IMR-90 (cell line): ENCODE results near the gene DCDC2. TPM values are rescaled to one million over a fixed set of nuclear protein-coding genes. Genes with fewer than 3 reads are reported as not detected.

Experiments used
- ATAC-seq: fragments of 200-7000 bp; cut with Tn5 transposase; 2 replicates; pipeline ENCODE4 v1.9.1; 2020; ENCODE audit warnings: low read depth, mild to moderate bottlenecking, moderate library complexity
- BruUV-seq: library from RNA; stranded (reverse); fragments of 400-500 nt; replicated peaks from 2 replicates; lab custom pipeline; 2021; lab: Mats Ljungman, UMichigan
- CTCF ChIA-PET: fragments of 300-600 bp; formaldehyde crosslinking; extraction: SDS; loops from one replicate; lab custom pipeline; 2021; ENCODE audit warnings: antibody characterized with exemption; lab: Yijun Ruan, JAX
- POLR2A ChIA-PET: fragments of 300-600 bp; sonication (Branson Sonifier 250); formaldehyde crosslinking; loops from one replicate; lab custom pipeline; 2022; ENCODE audit warnings: antibody characterized with exemption; ENCODE audit not compliant: unreplicated experiment; lab: Charles Lee
- DNase-seq: peaks from one replicate; pipeline ENCODE4 v3.0.0; 2013
- H2AFZ ChIP-seq: replicated peaks from 2 replicates; pipeline ENCODE3; 2013; ENCODE audit warnings: low read length, mild to moderate bottlenecking; ENCODE audit not compliant: poor library complexity
- H2AK5ac ChIP-seq: 2 replicates; pipeline ENCODE4 v1.6.1; 2013; ENCODE audit warnings: low read depth, low read length, inconsistent platforms
- H2AK9ac ChIP-seq: replicated peaks from 2 replicates; pipeline ENCODE3; 2013; ENCODE audit warnings: mild to moderate bottlenecking, low read depth, low read length, moderate library complexity; ENCODE audit not compliant: poor library complexity
- H2BK120ac ChIP-seq: 2 replicates; pipeline ENCODE4 v1.6.1; 2013; ENCODE audit warnings: low read depth, low read length, inconsistent platforms
- H2BK15ac ChIP-seq: 3 replicates; pipeline ENCODE4 v1.6.1; 2013; ENCODE audit warnings: low read depth, low read length, inconsistent platforms
- H2BK20ac ChIP-seq: 2 replicates; pipeline ENCODE4 v1.6.1; 2013; ENCODE audit warnings: low read depth, mild to moderate bottlenecking, inconsistent platforms, low read length, moderate library complexity
- H2BK5ac ChIP-seq: 2 replicates; pipeline ENCODE4 v1.6.1; 2013; ENCODE audit warnings: mild to moderate bottlenecking, low read depth, low read length, inconsistent platforms; ENCODE audit not compliant: poor library complexity, severe bottlenecking
- H3K14ac ChIP-seq: replicated peaks from 2 replicates; pipeline ENCODE4 v1.6.1; 2013; ENCODE audit warnings: low read depth, low read length, inconsistent platforms
- H3K18ac ChIP-seq: 2 replicates; pipeline ENCODE4 v1.6.1; 2013; ENCODE audit warnings: low read depth, low read length, control low read depth
- H3K23ac ChIP-seq: 2 replicates; pipeline ENCODE4 v1.6.1; 2013; ENCODE audit warnings: low read depth, low read length, inconsistent platforms
- H3K27ac ChIP-seq: 2 replicates; pipeline ENCODE4 v1.5.1; 2013; ENCODE audit warnings: mild to moderate bottlenecking, control low read depth, low read length; ENCODE audit not compliant: insufficient read depth
- H3K27me3 ChIP-seq: 2 replicates; pipeline ENCODE4 v1.6.1; 2013; ENCODE audit warnings: low read length; ENCODE audit not compliant: control insufficient read depth, insufficient read depth
- H3K36me3 ChIP-seq: 2 replicates; pipeline ENCODE4 v1.6.1; 2013; ENCODE audit warnings: low read length, mixed read lengths; ENCODE audit not compliant: control insufficient read depth, insufficient read depth
- H3K4ac ChIP-seq: 2 replicates; pipeline ENCODE4 v1.6.1; 2013; ENCODE audit warnings: low read depth, low read length, inconsistent platforms
- H3K4me1 ChIP-seq: 2 replicates; pipeline ENCODE4 v1.6.1; 2013; ENCODE audit warnings: low read length, mixed read lengths; ENCODE audit not compliant: control insufficient read depth, insufficient read depth
- H3K4me2 ChIP-seq: 2 replicates; pipeline ENCODE4 v1.6.1; 2013; ENCODE audit warnings: low read depth, mild to moderate bottlenecking, control low read depth, low read length, moderate library complexity
- H3K4me3 ChIP-seq: 2 replicates; pipeline ENCODE4 v1.5.1; 2013; ENCODE audit warnings: low read depth, mild to moderate bottlenecking, control low read depth, low read length, moderate library complexity; ENCODE audit not compliant: insufficient read depth
- H3K56ac ChIP-seq: 2 replicates; pipeline ENCODE4 v1.6.1; 2013; ENCODE audit warnings: low read length, inconsistent platforms; ENCODE audit not compliant: insufficient read depth; ENCODE audit errors: extremely low read depth
- H3K79me1 ChIP-seq, 2 experiments: 2 replicates each; pipeline ENCODE4 v1.6.1; 2013; ENCODE audit warnings: low read length in 2 of 2, inconsistent platforms in 1 of 2, low read depth in 1 of 2
- H3K9ac ChIP-seq: 2 replicates; pipeline ENCODE4 v1.6.1; 2013; ENCODE audit warnings: low read depth, low read length, control low read depth
- H3K9me1 ChIP-seq: 2 replicates; pipeline ENCODE4 v1.6.1; 2013; ENCODE audit warnings: low read length, inconsistent platforms; ENCODE audit not compliant: insufficient read depth
- H3K9me3 ChIP-seq: 2 replicates; pipeline ENCODE4 v1.6.1; 2013; ENCODE audit warnings: low read length; ENCODE audit not compliant: control insufficient read depth, insufficient read depth
- H4K20me1 ChIP-seq: 2 replicates; pipeline ENCODE4 v1.6.1; 2013; ENCODE audit warnings: low read length, inconsistent platforms; ENCODE audit not compliant: insufficient read depth
- H4K5ac ChIP-seq: 2 replicates; pipeline ENCODE4 v1.6.1; 2013; ENCODE audit warnings: mild to moderate bottlenecking, low read depth, low read length, control low read depth
- H4K8ac ChIP-seq, 2 experiments: 2 replicates each; pipeline ENCODE4 v1.6.1; 2013; ENCODE audit warnings: low read depth in 2 of 2, low read length in 2 of 2, control low read depth in 1 of 2, inconsistent platforms in 1 of 2
- H4K91ac ChIP-seq: 2 replicates; pipeline ENCODE4 v1.6.1; 2013; ENCODE audit warnings: low read depth, low read length, inconsistent platforms; ENCODE audit not compliant: insufficient read depth
- BHLHE40 ChIP-seq: fragments of 150-350 bp; IDR thresholded peaks from 2 replicates; pipeline ENCODE4 v1.6.1; 2016; ENCODE audit warnings: mild to moderate bottlenecking, low read depth, low read length
- CHD1 ChIP-seq: IDR thresholded peaks from 2 replicates; pipeline ENCODE4 v1.6.1; 2012; ENCODE audit warnings: low read depth, low read length, improper control_type of control experiment
- CTCF ChIP-seq: conservative IDR thresholded peaks from 2 replicates; pipeline ENCODE4 v1.5.1; 2012; ENCODE audit warnings: mild to moderate bottlenecking, low read depth, low read length, improper control_type of control experiment
- ELK1 ChIP-seq: fragments of 150-350 bp; IDR thresholded peaks from 2 replicates; pipeline ENCODE4 v1.6.1; 2016; ENCODE audit warnings: low read depth, mild to moderate bottlenecking, low read length, moderate library complexity, borderline replicate concordance
- MAFK ChIP-seq: IDR thresholded peaks from 2 replicates; pipeline ENCODE4 v1.6.1; 2012; ENCODE audit warnings: low read depth, low read length, improper control_type of control experiment
- MXI1 ChIP-seq: IDR thresholded peaks from 2 replicates; pipeline ENCODE4 v1.6.1; 2012; ENCODE audit warnings: low read depth, mild to moderate bottlenecking, low read length, moderate library complexity, borderline replicate concordance
- NFE2L2 ChIP-seq: fragments of 150-350 bp; IDR thresholded peaks from 2 replicates; pipeline ENCODE4 v1.6.1; 2016; ENCODE audit warnings: low read depth, mild to moderate bottlenecking, low read length
- POLR2A ChIP-seq: IDR thresholded peaks from 2 replicates; pipeline ENCODE4 v1.6.1; 2012; ENCODE audit warnings: mild to moderate bottlenecking, low read depth, low read length
- RAD21 ChIP-seq: IDR thresholded peaks from 2 replicates; pipeline ENCODE4 v1.6.1; 2012; ENCODE audit warnings: low read length, improper control_type of control experiment
- RCOR1 ChIP-seq: IDR thresholded peaks from 2 replicates; pipeline ENCODE4 v1.6.1; 2012; ENCODE audit warnings: mild to moderate bottlenecking, low read length, improper control_type of control experiment; ENCODE audit not compliant: insufficient replicate concordance
- RFX5 ChIP-seq: IDR thresholded peaks from 2 replicates; pipeline ENCODE4 v1.8.0; 2012; ENCODE audit warnings: low read depth, mild to moderate bottlenecking, low read length, moderate library complexity
- SMC3 ChIP-seq: fragments of 150-350 bp; IDR thresholded peaks from 2 replicates; pipeline ENCODE4 v1.6.1; 2016; ENCODE audit warnings: low read depth, mild to moderate bottlenecking, antibody characterized with exemption, low read length, moderate library complexity
- USF2 ChIP-seq: fragments of 150-350 bp; IDR thresholded peaks from 2 replicates; pipeline ENCODE4 v1.6.1; 2017; ENCODE audit warnings: mild to moderate bottlenecking, antibody characterized with exemption, low read length, low read depth
- WGBS, 2 experiments: methylation state at CpG; one replicate each; pipeline versions ENCODE4 v1.1.5 to v1.1.7; 2013; ENCODE audit warnings: missing lambda C conversion rate in 2 of 2; ENCODE audit not compliant: insufficient read length in 1 of 2; ENCODE audit errors: extremely low coverage in 2 of 2; 5-methylcytosine and 5-hydroxymethylcytosine counted together
- dilution Hi-C: fragments of 300-500 bp; cut with HindIII; formaldehyde crosslinking; loops from one replicate; pipeline ENCODE4 v1.14.3; 2018; ENCODE audit warnings: low sequenced_read_pairs; ENCODE audit not compliant: unreplicated experiment
- in situ Hi-C: fragments of 300-500 bp; cut with MboI; formaldehyde crosslinking; loops from 3 replicates; pipeline ENCODE4 v1.14.3; 2019; ENCODE audit warnings: low sequenced_read_pairs, inconsistent platforms, mixed read lengths
- intact Hi-C: fragments of 100-400 bp; cut with micrococcal nuclease; formaldehyde crosslinking; loops from 2 replicates; pipeline ENCODE4 v1.10.0; 2022
- polyA plus RNA-seq, 3 experiments: library from polyadenylated mRNA; depleted of rRNA; stranded (reverse); fragments of >200 nt; gene quantifications; 2 replicates each; pipeline ENCODE4 v1.2.3, GENCODE V29; 2012; ENCODE audit warnings: low replicate concordance in 1 of 3
- total RNA-seq: library from RNA; depleted of rRNA; stranded (reverse); fragments of >200 nt; gene quantifications from 2 replicates; pipeline ENCODE4 v1.2.3, GENCODE V29; 2012

DCDC2 gene
- total and polyA plus RNA-seq, 2 of the 4 experiments (the other 2 are of a cell fraction) = not detected

GRCh38 chr6:24231438-24231977 lies 126.4 kb downstream of the DCDC2 start:
- Histone ChIP-seq H4K91ac (no peak overlapping the region), H3K23ac (no peak overlapping the region), H2BK5ac (no peak overlapping the region), H4K8ac (no peak overlapping the region), H3K56ac (no peak overlapping the region), H2AK5ac (no peak overlapping the region), H3K27me3 (no peaks in the 10 kb centered on the region), H2BK20ac (no peak overlapping the region), H3K4ac (no peak overlapping the region), H2BK15ac (no peak overlapping the region), H2BK120ac (no peak overlapping the region), H3K36me3 (no peaks in the 10 kb centered on the region), H4K5ac (no peak overlapping the region), H2AK9ac (no peak overlapping the region), H3K79me1 (no peaks in the 10 kb centered on the region), H3K9me1 (no peaks in the 10 kb centered on the region), H3K4me3 (no peak overlapping the region), H3K9me3 (peaks cover 3% of the 10 kb centered on the region), H3K27ac (no peak overlapping the region), H3K9ac (no peak overlapping the region), H3K14ac (no peak overlapping the region), H3K4me2 (no peak overlapping the region), H4K20me1 (no peaks in the 10 kb centered on the region), H3K4me1 (no peaks in the 10 kb centered on the region), H2AFZ (no peak overlapping the region), H3K18ac (no peak overlapping the region)
- ATAC-seq = no peak
- ChIA-PET POLR2A (no interaction called here), CTCF (interaction anchor here (0.6 kb wide), 1 partner anchor 26 kb away, joined by 6 read pairs; no protein-coding TSS in a partner anchor)
- in situ Hi-C loops = no loop called here
- TF ChIP-seq ELK1 (no peak), MXI1 (no peak), NFE2L2 (no peak), CHD1 (no peak), SMC3 (no peak), CTCF (no peak), RAD21 (no peak), POLR2A (no peak), RCOR1 (no peak), MAFK (no peak), BHLHE40 (no peak), RFX5 (no peak), USF2 (no peak)
- BruUV-seq = no TSS peak
- dilution Hi-C loops = no loop called here
- no CpG with 5 or more reads among the region's 2 CpGs for WGBS, 2 experiments
- no peak for DNase-seq
- intact Hi-C loops = no loop called here
